Neutrophil (primary cell): ENCODE data around the gene CAMK2A.

Source experiments
- H3K27ac ChIP-seq: fragments of 200-600 bp; sonication (generic); 2 replicates; pipeline ENCODE4 v1.5.1; 2016; ENCODE audit warnings: mild to moderate bottlenecking, moderate library complexity
- H3K27me3 ChIP-seq: fragments of 200-600 bp; sonication (generic); 2 replicates; pipeline ENCODE4 v1.6.0; 2016; ENCODE audit warnings: mild to moderate bottlenecking
- H3K36me3 ChIP-seq: fragments of 200-600 bp; sonication (generic); 2 replicates; pipeline ENCODE4 v1.5.1; 2017
- H3K4me1 ChIP-seq, 2 experiments: fragments of 200-600 bp in 1 of 2; sonication (generic) in 1 of 2; 1 replicate in 1 of 2; 2 replicates in 1 of 2; pipeline versions ENCODE4 v1.5.1 to v1.6.1; 2013 to 2016; ENCODE audit warnings: low read depth in 1 of 2, low read length in 1 of 2, mild to moderate bottlenecking in 1 of 2, moderate library complexity in 1 of 2; ENCODE audit not compliant: control insufficient read depth in 1 of 2, insufficient read depth in 1 of 2
- H3K4me3 ChIP-seq, 2 experiments: fragments of 200-600 bp in 1 of 2; sonication (generic) in 1 of 2; 1 replicate in 1 of 2; 2 replicates in 1 of 2; pipeline ENCODE4 v1.5.1; 2013 to 2016; ENCODE audit warnings: low read depth in 1 of 2, low read length in 1 of 2, mild to moderate bottlenecking in 1 of 2, moderate library complexity in 1 of 2
- H3K9me3 ChIP-seq: fragments of 200-600 bp; sonication (generic); 2 replicates; pipeline ENCODE4 v1.5.1; 2016
- TF ChIP-seq, protein P1 (sequence below): fragments of 200-600 bp; sonication (generic); IDR thresholded peaks from 2 replicates; pipeline ENCODE4 v1.5.1; 2016; ENCODE audit warnings: antibody characterized with exemption

CAMK2A gene

DNA sequence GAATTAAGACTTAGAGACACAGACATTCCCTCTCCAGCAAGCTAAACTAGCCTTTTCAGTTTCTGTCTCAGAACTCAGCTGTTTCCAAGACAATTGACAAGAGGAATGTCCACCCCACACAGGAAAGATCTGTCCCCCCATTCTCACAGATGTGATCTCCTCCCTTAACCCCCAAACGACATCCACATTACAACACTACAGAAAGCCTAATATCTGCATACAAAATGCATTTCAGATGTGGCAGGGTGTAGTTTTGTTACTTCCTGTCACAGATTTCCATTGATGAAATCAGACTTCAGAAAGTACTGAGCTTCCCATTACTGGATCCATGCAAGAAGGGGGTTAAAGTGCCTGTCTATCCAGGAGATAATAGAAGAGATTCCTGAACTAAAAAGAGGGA is 16.0 kb upstream of the CAMK2A start:
- H3K27me3 ChIP-seq, result peaks cover 50% of the 10 kb centered on the region
- no peak overlapping the region for H3K27ac ChIP-seq
- no peaks in the 10 kb centered on the region for H3K36me3 ChIP-seq
- TF ChIP-seq, protein P1, sequence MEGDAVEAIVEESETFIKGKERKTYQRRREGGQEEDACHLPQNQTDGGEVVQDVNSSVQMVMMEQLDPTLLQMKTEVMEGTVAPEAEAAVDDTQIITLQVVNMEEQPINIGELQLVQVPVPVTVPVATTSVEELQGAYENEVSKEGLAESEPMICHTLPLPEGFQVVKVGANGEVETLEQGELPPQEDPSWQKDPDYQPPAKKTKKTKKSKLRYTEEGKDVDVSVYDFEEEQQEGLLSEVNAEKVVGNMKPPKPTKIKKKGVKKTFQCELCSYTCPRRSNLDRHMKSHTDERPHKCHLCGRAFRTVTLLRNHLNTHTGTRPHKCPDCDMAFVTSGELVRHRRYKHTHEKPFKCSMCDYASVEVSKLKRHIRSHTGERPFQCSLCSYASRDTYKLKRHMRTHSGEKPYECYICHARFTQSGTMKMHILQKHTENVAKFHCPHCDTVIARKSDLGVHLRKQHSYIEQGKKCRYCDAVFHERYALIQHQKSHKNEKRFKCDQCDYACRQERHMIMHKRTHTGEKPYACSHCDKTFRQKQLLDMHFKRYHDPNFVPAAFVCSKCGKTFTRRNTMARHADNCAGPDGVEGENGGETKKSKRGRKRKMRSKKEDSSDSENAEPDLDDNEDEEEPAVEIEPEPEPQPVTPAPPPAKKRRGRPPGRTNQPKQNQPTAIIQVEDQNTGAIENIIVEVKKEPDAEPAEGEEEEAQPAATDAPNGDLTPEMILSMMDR, result no peak
- no peaks in the 10 kb centered on the region for H3K4me1 ChIP-seq
- H3K9me3 ChIP-seq, result no peaks in the 10 kb centered on the region
- H3K4me3 ChIP-seq, result no peak overlapping the region

DNA sequence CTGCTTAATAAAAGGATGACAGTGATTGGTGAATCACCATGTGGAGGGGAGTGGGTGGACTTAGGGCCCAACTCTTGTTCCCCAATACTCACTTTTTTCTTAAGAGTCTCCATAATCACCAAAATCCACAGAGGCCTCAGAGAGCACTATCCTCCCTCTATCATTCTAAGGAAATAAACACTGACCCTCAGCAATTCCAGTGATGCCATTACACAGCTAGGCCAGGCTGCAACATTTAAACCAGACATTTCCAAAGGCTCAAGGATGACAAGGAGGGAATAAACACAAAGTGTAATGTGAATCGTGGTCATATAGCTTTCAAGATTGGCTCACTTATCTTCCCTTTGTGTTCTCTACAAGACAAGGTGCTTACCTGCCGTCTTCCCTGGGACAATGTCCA is 15.5 kb upstream of the CAMK2A start:
- Histone ChIP-seq H3K27ac (no peak overlapping the region), H3K36me3 (no peaks in the 10 kb centered on the region), H3K27me3 (peaks cover 55% of the 10 kb centered on the region), H3K4me1 (no peaks in the 10 kb centered on the region), H3K9me3 (no peaks in the 10 kb centered on the region), H3K4me3 (no peak overlapping the region)
- TF ChIP-seq, protein P1, result no peak

DNA sequence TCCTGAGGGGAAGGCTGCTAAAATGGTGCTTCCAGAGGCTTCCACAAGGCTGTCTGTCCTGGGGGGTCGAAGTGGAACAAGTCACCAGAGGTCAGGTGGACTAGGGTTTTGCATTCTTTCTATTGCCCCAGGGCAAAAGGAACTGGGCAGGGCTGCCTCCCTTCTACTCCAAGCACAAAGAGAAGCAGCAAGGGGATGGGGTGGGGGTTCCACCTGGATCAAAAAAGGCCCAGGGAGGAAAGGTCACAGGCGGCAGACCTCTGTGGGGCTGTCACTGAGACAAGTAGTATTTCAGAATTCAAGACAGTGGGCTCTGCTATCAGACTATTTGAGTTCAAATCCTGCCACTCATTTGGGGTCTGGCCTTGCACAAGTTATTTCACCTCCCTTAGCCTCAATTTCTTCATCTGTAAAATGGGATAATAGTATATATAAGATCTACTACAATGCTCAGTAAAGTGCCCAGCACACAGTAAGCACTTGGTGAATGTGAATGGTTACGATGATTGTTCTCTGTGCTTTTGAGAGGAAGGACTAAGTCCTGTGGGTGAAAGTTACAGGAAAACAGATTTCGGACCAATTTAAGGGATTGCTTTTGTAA is 15.0 kb upstream of the CAMK2A start:
- Histone ChIP-seq H3K9me3 (no peaks in the 10 kb centered on the region), H3K36me3 (no peaks in the 10 kb centered on the region), H3K4me3 (no peak overlapping the region), H3K27me3 (peaks cover 60% of the 10 kb centered on the region), H3K27ac (no peak overlapping the region), H3K4me1 (no peaks in the 10 kb centered on the region)
- TF ChIP-seq, protein P1, result no peak

DNA sequence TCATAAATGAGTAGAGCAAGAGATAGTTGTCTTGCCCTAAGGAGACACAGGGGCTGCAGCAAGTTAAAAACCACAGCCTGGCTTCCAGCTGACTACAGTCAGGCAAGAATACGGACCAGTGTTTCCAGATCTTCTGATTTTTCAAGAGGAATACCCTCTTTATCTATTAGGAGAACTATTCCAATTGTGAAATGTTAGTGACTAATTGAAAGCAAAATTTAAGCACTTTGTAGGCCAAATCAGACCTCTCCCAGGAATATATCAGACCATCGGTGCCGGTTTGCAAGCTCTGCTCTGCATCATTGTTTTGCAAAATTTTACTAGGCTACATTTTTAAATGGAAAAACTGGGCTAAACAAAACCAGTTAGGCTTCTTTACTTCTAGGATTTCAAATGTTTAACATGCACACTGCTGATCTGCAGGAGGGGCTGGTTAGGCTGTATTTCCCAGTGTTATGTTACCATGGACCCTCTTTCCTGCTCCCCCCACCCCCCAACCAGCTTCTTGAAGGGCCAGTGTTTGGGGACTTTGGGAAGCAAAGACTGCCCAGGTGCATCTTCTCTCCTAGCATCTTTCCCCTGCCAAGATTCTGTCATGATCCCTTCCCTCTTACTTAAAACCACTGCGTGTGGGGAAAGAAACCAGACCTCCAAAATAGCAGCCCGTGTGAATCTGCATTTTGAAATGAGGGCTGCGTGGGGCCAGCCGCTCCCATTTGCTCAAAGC is 14.2 kb upstream of the CAMK2A start:
- peaks cover 67% of the 10 kb centered on the region for H3K27me3 ChIP-seq
- H3K4me1 ChIP-seq, result no peaks in the 10 kb centered on the region
- no peaks in the 10 kb centered on the region for H3K9me3 ChIP-seq
- no peak overlapping the region for H3K27ac ChIP-seq
- TF ChIP-seq, protein P1, result no peak
- H3K36me3 ChIP-seq, result no peaks in the 10 kb centered on the region
- no peak overlapping the region for H3K4me3 ChIP-seq

DNA sequence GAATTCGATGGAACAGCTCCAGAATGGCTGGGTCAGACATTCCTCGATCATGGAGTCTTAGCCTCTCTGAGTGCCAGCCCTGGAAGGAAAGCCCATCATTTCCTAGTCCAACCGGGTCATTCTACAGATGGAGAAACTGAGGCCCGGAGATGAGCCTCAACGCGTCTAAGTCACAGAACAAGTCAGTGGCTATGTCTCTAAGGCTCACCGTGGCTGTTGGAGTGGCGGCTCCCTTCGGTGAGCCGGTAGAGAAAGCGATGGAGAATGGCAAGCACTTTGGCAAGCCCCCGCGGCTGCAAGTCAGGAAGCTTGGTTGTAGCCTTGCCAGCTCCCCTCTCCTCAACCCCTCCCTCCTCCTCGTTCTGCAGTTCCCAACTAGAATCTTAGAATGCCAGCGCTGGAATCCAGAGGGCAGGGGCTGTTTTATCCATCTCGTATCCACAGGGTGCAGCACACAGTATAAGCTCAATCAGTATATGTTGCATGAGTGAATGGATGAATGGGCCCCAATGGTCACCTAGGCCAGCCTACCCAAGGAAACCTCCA is 13.6 kb upstream of the CAMK2A start:
- H3K36me3 ChIP-seq, result no peaks in the 10 kb centered on the region
- H3K27me3 ChIP-seq, result peaks cover 67% of the 10 kb centered on the region
- no peak overlapping the region for H3K27ac ChIP-seq
- TF ChIP-seq, protein P1, result no peak
- no peaks in the 10 kb centered on the region for H3K4me1 ChIP-seq
- H3K9me3 ChIP-seq, result no peaks in the 10 kb centered on the region
- no peak overlapping the region for H3K4me3 ChIP-seq
